Sigmoid colon (tissue), 3 donors: ENCODE results near the gene KAT8.

Experiments
- POLR2A ChIP-seq, 2 donors: fragments of 450-650 bp; IDR thresholded peaks; one replicate each; pipeline ENCODE4 v1.6.1; 2016; ENCODE audit warnings: antibody characterized with exemption in 2 of 2, mild to moderate bottlenecking in 2 of 2, moderate library complexity in 2 of 2
- TF ChIP-seq, protein P1 (sequence below), 4 experiments: fragments of 450-650 bp in 3 of 4; fragments of 200-600 bp in 1 of 4; IDR thresholded peaks; one replicate each; pipeline ENCODE4 v1.5.1; 2016 to 2019; ENCODE audit warnings: antibody characterized with exemption in 4 of 4, mild to moderate bottlenecking in 3 of 4, moderate library complexity in 2 of 4

DNA sequence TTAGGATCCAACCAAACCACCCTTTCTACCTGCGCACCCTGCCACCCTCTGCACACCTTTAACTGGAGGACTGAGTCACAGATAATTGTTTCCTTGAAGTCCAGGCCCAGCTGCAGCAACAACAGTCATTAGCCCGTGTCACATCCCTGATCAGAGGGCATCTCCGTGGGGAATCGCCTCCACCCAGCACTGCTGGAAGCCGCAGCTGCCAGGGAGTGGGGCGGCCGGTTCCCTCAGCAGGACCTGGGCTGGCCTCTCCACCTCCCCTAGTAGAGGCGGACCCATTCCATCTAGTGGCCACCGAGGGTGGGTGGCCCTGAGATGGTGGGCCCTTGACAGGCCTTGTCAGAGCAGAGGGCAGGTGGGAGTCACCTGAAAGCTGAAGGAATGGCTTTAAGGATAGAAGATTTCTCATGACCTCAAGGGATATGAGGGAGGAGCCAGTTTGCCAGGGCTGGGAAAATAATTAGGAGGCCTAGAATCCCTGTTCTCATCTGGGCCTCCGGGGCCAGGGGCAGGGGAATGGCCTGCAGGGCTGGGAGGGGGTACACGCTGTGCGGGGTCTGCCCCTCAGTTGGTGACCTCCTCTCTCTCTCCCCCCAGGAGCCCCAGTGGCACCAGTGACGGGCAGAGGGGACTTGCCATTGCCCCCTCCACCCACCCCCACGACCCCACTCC is 35.0 kb upstream of the KAT8 start:
- TF ChIP-seq, protein P1, sequence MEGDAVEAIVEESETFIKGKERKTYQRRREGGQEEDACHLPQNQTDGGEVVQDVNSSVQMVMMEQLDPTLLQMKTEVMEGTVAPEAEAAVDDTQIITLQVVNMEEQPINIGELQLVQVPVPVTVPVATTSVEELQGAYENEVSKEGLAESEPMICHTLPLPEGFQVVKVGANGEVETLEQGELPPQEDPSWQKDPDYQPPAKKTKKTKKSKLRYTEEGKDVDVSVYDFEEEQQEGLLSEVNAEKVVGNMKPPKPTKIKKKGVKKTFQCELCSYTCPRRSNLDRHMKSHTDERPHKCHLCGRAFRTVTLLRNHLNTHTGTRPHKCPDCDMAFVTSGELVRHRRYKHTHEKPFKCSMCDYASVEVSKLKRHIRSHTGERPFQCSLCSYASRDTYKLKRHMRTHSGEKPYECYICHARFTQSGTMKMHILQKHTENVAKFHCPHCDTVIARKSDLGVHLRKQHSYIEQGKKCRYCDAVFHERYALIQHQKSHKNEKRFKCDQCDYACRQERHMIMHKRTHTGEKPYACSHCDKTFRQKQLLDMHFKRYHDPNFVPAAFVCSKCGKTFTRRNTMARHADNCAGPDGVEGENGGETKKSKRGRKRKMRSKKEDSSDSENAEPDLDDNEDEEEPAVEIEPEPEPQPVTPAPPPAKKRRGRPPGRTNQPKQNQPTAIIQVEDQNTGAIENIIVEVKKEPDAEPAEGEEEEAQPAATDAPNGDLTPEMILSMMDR (IDR thresholded peaks at IDR 0.05): no peak
- TF ChIP-seq POLR2A (IDR thresholded peaks at IDR 0.05): no peak
